Gastrocnemius medialis (tissue), 4 donors: ENCODE data around the gene HLCS. TPM values are rescaled to one million over a fixed set of nuclear protein-coding genes. Genes with fewer than 3 reads are reported as not detected.
"Not testable (repeated sequence)": the region's sequence is repeated elsewhere in the genome, so short reads cannot be mapped to it uniquely, and the experiment has no call there.

Experiments used
- ATAC-seq, 2 donors: fragments of 150-250 bp; one replicate each; pipeline ENCODE4 v1.9.1; 2016
- DNase-seq, 2 donors: peaks; one replicate each; pipeline ENCODE4 v3.0.0-alpha.2; 2019
- H3K27ac ChIP-seq, 4 donors: fragments of 200-600 bp; sonication (generic); 1 replicate in 1 of 4; 2 replicates in 3 of 4; pipeline ENCODE4 v1.5.1; 2016 to 2018; ENCODE audit warnings: mild to moderate bottlenecking in 2 of 4, moderate library complexity in 1 of 4
- H3K27me3 ChIP-seq, 3 donors: fragments of 200-600 bp; sonication (generic) in 2 of 3; 1 replicate in 1 of 3; 2 replicates in 2 of 3; pipeline versions ENCODE4 v1.5.1 to v1.6.0; 2016 to 2019; ENCODE audit warnings: mild to moderate bottlenecking in 1 of 3, moderate library complexity in 1 of 3
- H3K36me3 ChIP-seq, 2 donors: fragments of 200-600 bp; sonication (generic) in 1 of 2; one replicate each; pipeline ENCODE4 v1.5.1; 2017 to 2018
- H3K4me1 ChIP-seq, 2 donors: fragments of 200-600 bp; sonication (generic) in 1 of 2; one replicate each; pipeline ENCODE4 v1.5.1; 2016 to 2017; ENCODE audit warnings: mild to moderate bottlenecking in 2 of 2
- H3K4me3 ChIP-seq, 4 donors: fragments of 200-600 bp; sonication (generic) in 3 of 4; 1 replicate in 1 of 4; 2 replicates in 3 of 4; pipeline ENCODE4 v1.5.1; 2016 to 2019; ENCODE audit warnings: mild to moderate bottlenecking in 2 of 4
- H3K9me3 ChIP-seq, 3 donors: fragments of 200-600 bp; sonication (generic) in 2 of 3; 1 replicate in 1 of 3; 2 replicates in 2 of 3; pipeline ENCODE4 v1.5.1; 2016 to 2019
- POLR2A ChIP-seq, 2 donors: fragments of 450-650 bp; IDR thresholded peaks; one replicate each; pipeline ENCODE4 v1.6.1; 2017; ENCODE audit warnings: antibody characterized with exemption in 2 of 2, mild to moderate bottlenecking in 2 of 2, moderate library complexity in 2 of 2
- in situ Hi-C, 4 donors: fragments of 200-750 bp; cut with MboI; loops; one replicate each; pipeline versions ENCODE4 v1.15.0 to v1.8.0; 2017; ENCODE audit warnings: low sequenced_read_pairs in 4 of 4
- intact Hi-C: fragments of 100-400 bp; cut with DNase I; formaldehyde crosslinking; loops from one replicate; pipeline ENCODE4 v1.15.1; 2023; ENCODE audit warnings: low total_unique reads
- total RNA-seq, 4 donors: library from RNA; depleted of rRNA; stranded (reverse); fragments of >200 nt; gene quantifications; one replicate each; pipeline versions ENCODE4 v1.1.0 to v1.2.3, GENCODE V29; 2016
- TF ChIP-seq, protein P1 (sequence below), 5 experiments: fragments of 450-650 bp in 3 of 5; fragments of 200-600 bp in 2 of 5; sonication (generic) in 2 of 5; IDR thresholded peaks in 4 of 5; conservative IDR thresholded peaks in 1 of 5; 1 replicate in 4 of 5; 2 replicates in 1 of 5; pipeline ENCODE4 v1.5.1; 2016 to 2019; ENCODE audit warnings: antibody characterized with exemption in 5 of 5, mild to moderate bottlenecking in 3 of 5, moderate library complexity in 3 of 5

HLCS gene
- total RNA-seq, 4 donors from 2014 or later: 10.6 to 18.4 (median 15.4) TPM

DNA sequence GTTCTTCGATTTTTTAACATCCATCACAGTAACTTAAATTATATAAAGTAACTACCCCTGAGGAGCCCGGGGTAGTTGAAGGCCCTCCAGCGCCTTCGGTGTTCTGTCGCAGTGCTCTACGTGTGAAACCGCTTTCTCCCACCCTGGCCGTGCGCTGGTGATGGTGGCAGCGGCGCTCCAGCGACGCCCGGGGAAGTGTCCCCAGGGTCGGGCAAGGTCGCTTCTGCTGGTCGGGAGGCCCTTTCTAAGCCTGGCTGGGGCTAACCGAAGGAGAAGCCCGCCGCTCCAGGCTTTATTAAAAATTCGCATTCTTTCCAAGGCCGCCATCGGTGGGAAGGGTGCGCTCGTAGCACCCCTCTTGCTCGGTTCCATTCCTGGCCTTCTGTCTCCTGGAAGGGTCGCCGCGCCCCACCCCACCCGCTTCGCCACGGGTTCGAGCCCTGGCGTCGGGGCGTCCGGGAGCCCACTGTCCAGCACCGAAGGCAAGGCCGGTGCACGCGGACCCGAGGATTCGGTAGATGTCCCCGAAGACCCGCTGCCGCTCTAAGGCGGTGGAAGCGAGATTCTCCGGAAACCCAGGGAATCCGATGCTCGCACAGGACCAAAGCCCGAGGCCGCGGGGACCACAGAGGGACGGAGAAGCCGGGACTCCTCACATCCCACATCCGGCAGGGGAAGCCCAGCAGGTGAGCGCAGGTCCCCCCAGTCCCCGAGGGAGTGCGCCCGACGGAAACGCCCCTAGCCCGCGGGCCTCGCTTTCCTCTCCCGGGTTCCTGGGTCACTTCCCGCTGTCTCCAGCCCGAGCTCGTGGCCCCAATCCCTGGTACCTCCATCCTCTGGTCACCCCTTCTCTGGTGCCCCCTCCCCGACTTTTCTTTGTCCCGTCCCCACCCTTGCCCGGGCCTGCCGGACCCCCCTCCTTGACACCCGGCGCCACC lies 39.3 kb upstream of the HLCS start:
- intact Hi-C loops: no loop called here
- H3K9me3 ChIP-seq: no peaks in the 10 kb centered on the region
- no peak for TF ChIP-seq POLR2A (IDR thresholded peaks at IDR 0.05)
- TF ChIP-seq, protein P1, sequence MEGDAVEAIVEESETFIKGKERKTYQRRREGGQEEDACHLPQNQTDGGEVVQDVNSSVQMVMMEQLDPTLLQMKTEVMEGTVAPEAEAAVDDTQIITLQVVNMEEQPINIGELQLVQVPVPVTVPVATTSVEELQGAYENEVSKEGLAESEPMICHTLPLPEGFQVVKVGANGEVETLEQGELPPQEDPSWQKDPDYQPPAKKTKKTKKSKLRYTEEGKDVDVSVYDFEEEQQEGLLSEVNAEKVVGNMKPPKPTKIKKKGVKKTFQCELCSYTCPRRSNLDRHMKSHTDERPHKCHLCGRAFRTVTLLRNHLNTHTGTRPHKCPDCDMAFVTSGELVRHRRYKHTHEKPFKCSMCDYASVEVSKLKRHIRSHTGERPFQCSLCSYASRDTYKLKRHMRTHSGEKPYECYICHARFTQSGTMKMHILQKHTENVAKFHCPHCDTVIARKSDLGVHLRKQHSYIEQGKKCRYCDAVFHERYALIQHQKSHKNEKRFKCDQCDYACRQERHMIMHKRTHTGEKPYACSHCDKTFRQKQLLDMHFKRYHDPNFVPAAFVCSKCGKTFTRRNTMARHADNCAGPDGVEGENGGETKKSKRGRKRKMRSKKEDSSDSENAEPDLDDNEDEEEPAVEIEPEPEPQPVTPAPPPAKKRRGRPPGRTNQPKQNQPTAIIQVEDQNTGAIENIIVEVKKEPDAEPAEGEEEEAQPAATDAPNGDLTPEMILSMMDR (IDR thresholded peaks at IDR 0.05 in 4 of 5, conservative IDR thresholded peaks at IDR 0.05 in 1 of 5): no peak
- DNase-seq (no peak), ATAC-seq (no peak)
- H3K4me1 ChIP-seq: peaks cover 3 to 11% of the 10 kb centered on the region in 2 donors
- in situ Hi-C loops: no loop called here
- H3K36me3 ChIP-seq: no peaks in the 10 kb centered on the region
- H3K27me3 ChIP-seq: peaks cover 21 to 34% (median 32%) of the 10 kb centered on the region in 3 donors
- no peak overlapping the region for H3K27ac ChIP-seq
- peak overlapping the region; percentile 47 to 55 (median 51) for H3K4me3 ChIP-seq

DNA sequence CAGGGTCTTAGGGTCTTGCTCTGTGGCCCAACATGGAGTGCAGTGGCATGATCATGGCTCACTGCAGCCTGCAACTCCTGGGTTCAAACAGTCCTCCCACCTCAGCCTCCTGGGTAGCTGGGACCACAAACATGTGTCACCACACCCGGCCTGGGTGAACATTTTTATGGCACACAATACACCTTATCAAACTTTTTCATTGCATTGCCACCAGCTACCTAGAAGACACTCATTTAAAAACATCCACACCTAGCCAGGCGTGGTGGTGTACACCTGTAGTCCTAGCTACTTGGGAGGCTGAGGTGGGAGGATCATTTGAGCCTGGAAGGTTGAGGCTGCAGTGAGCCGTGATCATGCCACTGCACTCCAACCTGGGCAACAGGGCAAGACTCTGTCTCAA lies 37.4 kb upstream of the HLCS start:
- H3K4me1 ChIP-seq: peaks cover 0 to 11% of the 10 kb centered on the region in 2 donors
- H3K27me3 ChIP-seq: peaks cover 20 to 32% (median 31%) of the 10 kb centered on the region in 3 donors
- H3K9me3 ChIP-seq, DNase-seq, H3K4me3 ChIP-seq, intact Hi-C loops, H3K36me3 ChIP-seq, in situ Hi-C loops, H3K27ac ChIP-seq, ATAC-seq: not testable (repeated sequence)

DNA sequence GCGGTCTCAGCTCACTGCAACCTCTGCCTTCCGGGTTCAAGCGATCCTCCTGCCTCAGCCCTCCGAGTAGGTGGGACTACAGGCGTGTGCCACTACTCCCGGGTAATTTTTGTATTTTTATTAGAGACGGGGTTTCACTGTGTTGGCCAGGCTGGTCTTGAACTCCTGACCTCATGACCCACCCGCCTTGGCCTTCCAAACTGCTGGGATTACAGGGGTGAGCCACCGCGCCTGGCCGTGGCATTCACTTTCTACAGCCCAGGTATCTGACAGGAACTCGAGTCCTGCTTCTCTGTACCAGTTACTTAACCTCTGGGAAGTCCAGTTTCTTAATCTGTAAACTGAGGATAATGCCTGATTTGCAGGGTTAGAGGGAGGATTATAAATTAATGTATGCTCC lies 36.4 kb upstream of the HLCS start:
- H3K27ac ChIP-seq, H3K4me3 ChIP-seq, ATAC-seq, DNase-seq, intact Hi-C loops, H3K36me3 ChIP-seq, H3K9me3 ChIP-seq, in situ Hi-C loops: not testable (repeated sequence)
- H3K27me3 ChIP-seq: peaks cover 10 to 23% (median 20%) of the 10 kb centered on the region in 3 donors
- H3K4me1 ChIP-seq: peaks cover 0 to 11% of the 10 kb centered on the region in 2 donors

DNA sequence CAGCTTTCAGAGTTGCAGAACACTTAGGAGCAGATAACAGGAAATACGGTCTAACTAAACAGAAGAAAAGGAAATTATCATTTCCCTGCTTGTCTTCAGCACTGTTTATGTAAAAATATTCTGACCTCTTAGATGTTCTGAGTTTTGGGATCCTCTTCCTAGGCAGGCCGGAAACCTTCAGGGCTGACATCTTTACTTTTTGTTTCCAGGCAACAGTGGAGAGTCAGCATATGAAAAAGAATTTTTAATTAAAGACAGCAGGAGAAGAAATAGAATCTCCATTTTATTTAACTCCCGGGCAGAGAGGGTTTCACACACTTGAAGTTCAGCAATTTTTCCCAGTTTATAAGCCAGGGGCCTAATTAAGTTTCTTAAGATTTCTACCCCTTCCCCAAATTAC lies 35.0 kb upstream of the HLCS start:
- Histone ChIP-seq H3K36me3 (no peaks in the 10 kb centered on the region), H3K4me1 (peaks cover 0 to 7% of the 10 kb centered on the region in 2 donors)

DNA sequence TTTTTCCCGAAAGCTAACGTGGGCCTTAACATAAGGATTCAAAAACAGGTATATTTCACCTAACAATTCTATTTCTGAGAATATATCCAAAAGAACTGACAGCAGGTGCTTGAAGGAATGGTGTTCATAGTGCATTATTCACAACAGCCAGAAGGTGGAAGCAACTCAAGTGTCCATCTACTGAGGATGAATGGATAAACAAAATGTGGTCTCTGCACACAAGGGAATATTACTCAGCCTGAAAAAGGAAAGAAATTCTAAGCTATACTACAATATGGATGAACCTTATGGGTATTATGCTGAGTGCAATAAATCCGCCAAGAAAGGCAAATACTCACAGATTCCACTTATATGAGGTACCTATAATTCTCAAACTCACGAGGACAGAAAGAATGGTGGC lies 33.9 kb upstream of the HLCS start:
- intact Hi-C loops: no loop called here
- Histone ChIP-seq H3K27me3 (no peaks in the 10 kb centered on the region), H3K4me3 (no peak overlapping the region), H3K4me1 (no peaks in the 10 kb centered on the region), H3K9me3 (no peaks in the 10 kb centered on the region), H3K27ac (no peak overlapping the region), H3K36me3 (no peaks in the 10 kb centered on the region)
- in situ Hi-C loops: no loop called here
- no peak for ATAC-seq
- DNase-seq: no peak
- no peak for TF ChIP-seq POLR2A (IDR thresholded peaks at IDR 0.05)
- TF ChIP-seq, protein P1 (IDR thresholded peaks at IDR 0.05 in 4 of 5, conservative IDR thresholded peaks at IDR 0.05 in 1 of 5): no peak

More for the DNA sequence above, 35.0 kb upstream of the HLCS start:
- in situ Hi-C loops: no loop called here
- DNase-seq (no peak), ATAC-seq (no peak)
- H3K27me3 ChIP-seq: peaks cover 0 to 10% (median 9%) of the 10 kb centered on the region in 3 donors
- TF ChIP-seq, protein P1 (IDR thresholded peaks at IDR 0.05 in 4 of 5, conservative IDR thresholded peaks at IDR 0.05 in 1 of 5): no peak
- TF ChIP-seq POLR2A (IDR thresholded peaks at IDR 0.05): no peak
- intact Hi-C loops: no loop called here
- no peaks in the 10 kb centered on the region for H3K9me3 ChIP-seq
- no peak overlapping the region for H3K4me3 ChIP-seq
- no peak overlapping the region for H3K27ac ChIP-seq
